ENCODE results near the gene C2orf81. TPM values are rescaled to one million over a fixed set of nuclear protein-coding genes. Genes with fewer than 3 reads are reported as not detected.

Gene C2orf81
- total RNA-seq, 1 donor from 2014 or later: 10.3 TPM

DNA sequence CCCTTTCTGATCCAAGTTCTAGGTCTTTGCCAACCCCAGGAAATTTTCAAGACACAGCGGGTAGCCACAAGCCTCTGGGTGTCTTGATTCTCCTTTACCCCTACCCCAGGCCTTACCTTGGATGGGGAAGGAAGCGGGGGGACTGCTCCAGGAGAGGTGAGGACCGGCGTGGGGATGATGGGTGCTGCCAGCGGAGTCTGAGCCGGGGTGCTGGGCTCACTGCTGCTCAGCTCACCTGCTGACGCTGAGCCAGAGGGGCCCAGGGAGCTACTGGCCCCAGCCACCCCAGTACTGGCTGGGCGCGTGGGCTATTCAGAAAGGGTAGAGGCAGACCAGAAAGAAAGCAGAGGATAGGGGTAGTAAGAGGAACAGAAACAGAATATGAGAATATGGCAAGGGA lies 50.0 kb downstream of the C2orf81 start:
- H3K27me3 ChIP-seq: no peaks in the 10 kb centered on the region
- peak in 1 of 2 donors; percentile 50 for DNase-seq (ENCODE audit: low spot score in 2 of 2)
- no peak overlapping the region for H3K27ac ChIP-seq
- intact Hi-C loops (cut with DNase I): no loop called here
- no peaks in the 10 kb centered on the region for H3K9me3 ChIP-seq
- H3K4me1 ChIP-seq: peaks cover 3 to 13% of the 10 kb centered on the region in 2 donors
- H3K4me3 ChIP-seq: no peak overlapping the region
- TF ChIP-seq, protein P1, sequence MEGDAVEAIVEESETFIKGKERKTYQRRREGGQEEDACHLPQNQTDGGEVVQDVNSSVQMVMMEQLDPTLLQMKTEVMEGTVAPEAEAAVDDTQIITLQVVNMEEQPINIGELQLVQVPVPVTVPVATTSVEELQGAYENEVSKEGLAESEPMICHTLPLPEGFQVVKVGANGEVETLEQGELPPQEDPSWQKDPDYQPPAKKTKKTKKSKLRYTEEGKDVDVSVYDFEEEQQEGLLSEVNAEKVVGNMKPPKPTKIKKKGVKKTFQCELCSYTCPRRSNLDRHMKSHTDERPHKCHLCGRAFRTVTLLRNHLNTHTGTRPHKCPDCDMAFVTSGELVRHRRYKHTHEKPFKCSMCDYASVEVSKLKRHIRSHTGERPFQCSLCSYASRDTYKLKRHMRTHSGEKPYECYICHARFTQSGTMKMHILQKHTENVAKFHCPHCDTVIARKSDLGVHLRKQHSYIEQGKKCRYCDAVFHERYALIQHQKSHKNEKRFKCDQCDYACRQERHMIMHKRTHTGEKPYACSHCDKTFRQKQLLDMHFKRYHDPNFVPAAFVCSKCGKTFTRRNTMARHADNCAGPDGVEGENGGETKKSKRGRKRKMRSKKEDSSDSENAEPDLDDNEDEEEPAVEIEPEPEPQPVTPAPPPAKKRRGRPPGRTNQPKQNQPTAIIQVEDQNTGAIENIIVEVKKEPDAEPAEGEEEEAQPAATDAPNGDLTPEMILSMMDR (IDR thresholded peaks at IDR 0.05): no peak
- H3K36me3 ChIP-seq: peaks cover 54 to 62% of the 10 kb centered on the region in 2 donors

DNA sequence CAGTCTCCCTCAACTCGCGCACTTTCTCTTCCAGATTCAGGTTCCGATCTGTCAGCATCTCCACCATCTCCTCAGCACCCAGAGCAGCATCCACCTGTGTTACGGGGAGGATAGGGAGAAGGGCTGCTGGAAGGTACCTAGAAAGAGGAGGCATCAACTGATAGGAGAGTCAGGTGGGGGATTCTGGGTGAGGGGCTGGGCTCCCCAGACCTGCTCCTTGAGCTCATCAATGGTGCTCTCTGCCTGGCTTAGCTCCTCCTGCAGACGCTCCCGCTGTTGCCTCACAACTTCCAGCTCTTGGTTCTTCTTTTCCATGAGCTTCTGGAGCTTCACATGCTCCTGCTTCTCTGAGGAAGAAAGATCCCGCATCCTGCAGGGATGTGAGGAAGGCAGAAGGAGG lies 51.4 kb downstream of the C2orf81 start:
- peaks cover 65 to 71% of the 10 kb centered on the region in 2 donors for H3K36me3 ChIP-seq
- intact Hi-C loops (cut with DNase I): no loop called here
- TF ChIP-seq, protein P1 (IDR thresholded peaks at IDR 0.05): no peak
- H3K9me3 ChIP-seq: no peaks in the 10 kb centered on the region
- DNase-seq (ENCODE audit: low spot score in 2 of 2): peak in 1 of 2 donors; percentile 39
- no peak overlapping the region for H3K27ac ChIP-seq
- H3K4me3 ChIP-seq: no peak overlapping the region
- no peaks in the 10 kb centered on the region for H3K27me3 ChIP-seq
- H3K4me1 ChIP-seq: peaks cover 3 to 9% of the 10 kb centered on the region in 2 donors

DNA sequence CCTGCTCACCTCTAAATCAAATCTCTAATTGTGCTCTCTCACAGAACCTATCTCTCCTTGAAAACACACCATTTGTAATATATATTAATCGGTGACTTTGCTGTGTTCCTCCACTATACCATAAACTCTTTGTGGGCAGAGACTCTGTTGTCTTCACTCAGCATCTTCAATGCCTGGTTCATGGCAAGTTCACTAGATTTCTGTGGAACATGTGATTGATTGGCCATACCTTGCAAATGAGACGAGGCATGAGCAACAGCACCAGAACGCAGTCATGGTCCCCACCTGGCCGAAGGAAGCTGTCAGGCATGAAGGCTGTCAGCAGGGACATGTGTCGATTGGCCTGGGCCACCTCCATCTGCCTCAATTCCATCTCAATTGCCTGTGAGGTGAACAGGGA lies 52.9 kb downstream of the C2orf81 start:
- no peak for DNase-seq (ENCODE audit: low spot score in 2 of 2)
- H3K36me3 ChIP-seq: peaks cover 80 to 86% of the 10 kb centered on the region in 2 donors
- intact Hi-C loops (cut with DNase I): no loop called here
- H3K27ac ChIP-seq: no peak overlapping the region
- TF ChIP-seq, protein P1 (IDR thresholded peaks at IDR 0.05): no peak
- no peak overlapping the region for H3K4me3 ChIP-seq
- no peaks in the 10 kb centered on the region for H3K27me3 ChIP-seq
- H3K4me1 ChIP-seq: no peaks in the 10 kb centered on the region
- no peaks in the 10 kb centered on the region for H3K9me3 ChIP-seq

DNA sequence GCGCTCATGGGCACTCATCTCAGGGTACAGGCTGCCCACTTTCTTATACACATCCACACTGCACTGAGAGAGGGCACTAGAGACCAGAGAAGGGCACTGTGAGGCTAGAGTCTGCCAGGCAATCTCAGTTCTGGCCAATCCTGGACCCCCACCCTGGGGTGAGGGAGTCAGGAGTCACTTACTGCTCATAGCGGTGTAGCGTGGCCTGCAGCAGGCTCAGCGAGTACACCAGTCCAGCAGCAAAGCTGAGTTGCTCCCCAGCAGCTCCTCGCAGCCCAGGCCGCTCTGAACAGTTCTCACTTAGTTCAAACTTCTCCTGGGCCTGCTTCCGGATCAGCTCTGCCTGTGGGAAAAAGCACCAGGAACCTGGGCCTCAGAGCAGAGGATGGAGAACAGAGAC lies 53.6 kb downstream of the C2orf81 start:
- Histone ChIP-seq H3K9me3 (no peaks in the 10 kb centered on the region), H3K36me3 (peaks cover 87 to 92% of the 10 kb centered on the region in 2 donors), H3K4me3 (no peak overlapping the region), H3K27ac (no peak overlapping the region), H3K4me1 (no peaks in the 10 kb centered on the region), H3K27me3 (no peaks in the 10 kb centered on the region)
- intact Hi-C loops (cut with DNase I): no loop called here
- TF ChIP-seq, protein P1 (IDR thresholded peaks at IDR 0.05): no peak
- no peak for DNase-seq (ENCODE audit: low spot score in 2 of 2)

DNA sequence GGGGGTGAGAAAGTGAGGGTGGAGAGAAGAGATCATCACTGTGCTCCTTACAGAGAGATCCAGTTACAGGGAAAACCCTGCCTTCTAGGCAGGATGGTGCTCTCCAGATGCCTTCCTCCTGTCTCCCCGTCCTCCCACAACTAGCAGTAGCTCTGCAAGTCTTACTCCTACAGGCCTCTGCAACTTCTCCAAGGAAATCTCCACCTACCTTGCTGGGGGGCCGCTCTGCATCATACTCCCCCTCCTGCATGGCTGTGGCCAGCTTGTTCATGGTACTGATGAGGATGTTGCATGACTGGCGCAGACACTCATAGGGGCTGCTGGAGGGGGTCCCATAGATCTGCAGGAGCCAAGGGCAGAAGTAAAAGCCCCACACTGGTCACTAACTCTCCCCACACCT lies 55.4 kb downstream of the C2orf81 start:
- H3K4me1 ChIP-seq: no peaks in the 10 kb centered on the region
- intact Hi-C loops (cut with DNase I): no loop called here
- no peaks in the 10 kb centered on the region for H3K9me3 ChIP-seq
- TF ChIP-seq, protein P1 (IDR thresholded peaks at IDR 0.05): no peak
- no peak overlapping the region for H3K4me3 ChIP-seq
- DNase-seq (ENCODE audit: low spot score in 2 of 2): no peak
- H3K27ac ChIP-seq: no peak overlapping the region
- H3K27me3 ChIP-seq: no peaks in the 10 kb centered on the region
- peaks cover 98 to 100% of the 10 kb centered on the region in 2 donors for H3K36me3 ChIP-seq

Measured in ascending aorta (tissue), 2 donors.